Amniotic stem cell (primary cell): ENCODE data around the gene FREM2.

Experiments
- DNase-seq: peaks from one replicate; lab custom pipeline; 2025; lab: John Stamatoyannopoulos, UW

The FREM2 gene

GRCh38 chr13:38897521-38897920, 210.6 kb downstream of the FREM2 start:
- DNase-seq = no peak

- DNase-seq = no peak
Measured at GRCh38 chr13:38898481-38898880, 211.6 kb downstream of the FREM2 start.

- no peak for DNase-seq
Measured at GRCh38 chr13:38899571-38899970, 212.7 kb downstream of the FREM2 start.

- no peak for DNase-seq
Measured at GRCh38 chr13:38900188-38900587, 213.3 kb downstream of the FREM2 start.

GRCh38 chr13:38902551-38902950, 215.7 kb downstream of the FREM2 start:
- DNase-seq = no peak

GRCh38 chr13:38905081-38905480, 218.2 kb downstream of the FREM2 start:
- no peak for DNase-seq

GRCh38 chr13:38905861-38906260, 219.0 kb downstream of the FREM2 start:
- no peak for DNase-seq

GRCh38 chr13:38908574-38908973, 221.7 kb downstream of the FREM2 start:
- no peak for DNase-seq

- no peak for DNase-seq
Measured at GRCh38 chr13:38914070-38914469, 227.2 kb downstream of the FREM2 start.

- no peak for DNase-seq
Measured at GRCh38 chr13:38921081-38921480, 234.2 kb downstream of the FREM2 start.

GRCh38 chr13:38922170-38922569, 235.3 kb downstream of the FREM2 start:
- no peak for DNase-seq

GRCh38 chr13:38933786-38934185, 246.9 kb downstream of the FREM2 start:
- no peak for DNase-seq
